ENCODE data around the gene STK16. TPM values are rescaled to one million over a fixed set of nuclear protein-coding genes. Genes with fewer than 3 reads are reported as not detected.
"Not testable (repeated sequence)": the region's sequence is repeated elsewhere in the genome, so short reads cannot be mapped to it uniquely, and the experiment has no call there.

The STK16 gene, protein sequence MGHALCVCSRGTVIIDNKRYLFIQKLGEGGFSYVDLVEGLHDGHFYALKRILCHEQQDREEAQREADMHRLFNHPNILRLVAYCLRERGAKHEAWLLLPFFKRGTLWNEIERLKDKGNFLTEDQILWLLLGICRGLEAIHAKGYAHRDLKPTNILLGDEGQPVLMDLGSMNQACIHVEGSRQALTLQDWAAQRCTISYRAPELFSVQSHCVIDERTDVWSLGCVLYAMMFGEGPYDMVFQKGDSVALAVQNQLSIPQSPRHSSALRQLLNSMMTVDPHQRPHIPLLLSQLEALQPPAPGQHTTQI
- 12.5 TPM for total RNA-seq
- 10 to 100 TPM; 15.1 to 23.1 (median 19.6) TPM for polyA plus RNA-seq (ENCODE audit: insufficient read depth in 1 of 8, insufficient read length in 8 of 8, low replicate concordance in 1 of 8)
- long read RNA-seq, donor 1, partial matches to known transcripts = 0 of 2 reads
- long read RNA-seq, donor 1, other reads (novel, unspliced or antisense) = 0 of 2 reads
- long read RNA-seq, donor 2, partial matches to known transcripts = 0 of 1 reads
- long read RNA-seq, donor 2, other reads (novel, unspliced or antisense) = 0 of 1 reads
- long read RNA-seq, donor 3, partial matches to known transcripts = 0 of 4 reads
- long read RNA-seq, donor 3, other reads (novel, unspliced or antisense) = 0 of 4 reads
- long read RNA-seq, donor 4 = 0 reads
- long read RNA-seq, donor 5, transcript STK16-204 (8 exons, 2,868 nt) = major isoform, 10 of 80 reads
- long read RNA-seq, donor 5, partial matches to known transcripts = 66 of 80 reads
- long read RNA-seq, donor 5, other reads (novel, unspliced or antisense) = 0 of 80 reads
- long read RNA-seq, donor 6, transcript STK16-204 (8 exons, 2,868 nt) = major isoform, 5 of 194 reads
- long read RNA-seq, donor 6, partial matches to known transcripts = 113 of 194 reads
- long read RNA-seq, donor 6, other reads (novel, unspliced or antisense) = 70 of 194 reads
- long read RNA-seq, donor 7, partial matches to known transcripts = 0 of 4 reads
- long read RNA-seq, donor 7, other reads (novel, unspliced or antisense) = 0 of 4 reads
- long read RNA-seq, donor 8, partial matches to known transcripts = 0 of 2 reads
- long read RNA-seq, donor 8, other reads (novel, unspliced or antisense) = 0 of 2 reads
- long read RNA-seq, donor 9, partial matches to known transcripts = 0 of 6 reads
- long read RNA-seq, donor 9, other reads (novel, unspliced or antisense) = 0 of 6 reads
- long read RNA-seq, donor 10, partial matches to known transcripts = 0 of 2 reads
- long read RNA-seq, donor 10, other reads (novel, unspliced or antisense) = 0 of 2 reads
- long read RNA-seq, donor 11, partial matches to known transcripts = 0 of 1 reads
- long read RNA-seq, donor 11, other reads (novel, unspliced or antisense) = 0 of 1 reads

DNA sequence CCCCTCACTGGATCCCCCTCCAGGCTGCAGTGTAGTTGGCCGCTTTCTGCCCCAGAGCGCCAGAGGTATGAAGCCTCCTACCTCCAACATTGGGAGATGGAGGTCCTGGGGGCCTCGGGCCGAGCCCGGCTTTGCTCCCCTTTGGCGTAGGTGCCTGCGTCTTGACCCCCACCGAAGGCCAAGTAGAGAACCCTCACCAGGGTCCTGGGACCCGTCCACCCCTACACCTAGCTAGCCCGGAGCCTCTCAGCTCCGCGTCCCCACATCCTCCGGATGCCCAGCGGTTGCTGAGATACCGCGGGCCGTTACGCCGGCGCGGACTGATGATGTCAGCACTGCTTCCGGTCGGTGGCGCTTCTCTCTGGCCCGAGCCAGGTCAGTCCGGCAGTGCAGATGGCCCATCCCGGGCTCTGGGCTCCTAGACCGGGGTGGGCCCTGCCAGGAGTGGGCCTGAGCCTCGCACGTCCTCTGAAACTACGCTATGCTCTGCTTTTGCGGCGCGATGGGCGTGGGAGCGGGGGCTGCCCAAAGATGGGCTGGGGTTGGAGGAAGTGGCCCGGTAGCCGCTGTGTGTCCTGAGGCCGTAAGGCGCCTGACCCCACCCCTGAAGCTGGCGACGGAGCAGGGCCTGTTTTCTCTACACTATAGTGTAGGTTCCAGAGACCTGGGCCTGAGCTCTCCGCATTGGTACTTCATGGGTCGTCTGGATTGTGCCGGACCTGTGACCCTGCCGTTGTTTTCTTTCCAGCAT lies at the start of gene STK16, which contains the start of gene GLB1L:
STK16 (plus strand) TSS at position 332 of the 751 bp plus-strand sequence. CDS start 521 bp downstream, outside the sequence.
GLB1L (minus strand) TSS at position 297 of the 751 bp plus-strand sequence. CDS start 1,871 bp downstream, outside the sequence.
- Histone ChIP-seq H3K27ac (ENCODE audit: low read length) (peak within 1 kb of the TSS; percentile 89), H3K27me3 (ENCODE audit: control insufficient read depth, insufficient read depth, low read length) (no peaks in the 10 kb centered on the region), H3K9me3 (replicated peaks; ENCODE audit: control insufficient read depth, low read depth, low read length) (no peaks in the 10 kb centered on the region), H3K4me1 (ENCODE audit: control insufficient read depth, insufficient read depth, low read length) (peaks cover 26% of the 10 kb centered on the region), H3K36me3 (ENCODE audit: control insufficient read depth, insufficient read depth, low read length) (peaks cover 22% of the 10 kb centered on the region), H3K4me3 (ENCODE audit: low read length) (peak within 1 kb of the TSS; percentile 90)
- under 1% methylated on average over 44 of the region's 46 CpGs for WGBS (ENCODE audit: insufficient coverage)
- DNase-seq = peak; percentile 97

DNA sequence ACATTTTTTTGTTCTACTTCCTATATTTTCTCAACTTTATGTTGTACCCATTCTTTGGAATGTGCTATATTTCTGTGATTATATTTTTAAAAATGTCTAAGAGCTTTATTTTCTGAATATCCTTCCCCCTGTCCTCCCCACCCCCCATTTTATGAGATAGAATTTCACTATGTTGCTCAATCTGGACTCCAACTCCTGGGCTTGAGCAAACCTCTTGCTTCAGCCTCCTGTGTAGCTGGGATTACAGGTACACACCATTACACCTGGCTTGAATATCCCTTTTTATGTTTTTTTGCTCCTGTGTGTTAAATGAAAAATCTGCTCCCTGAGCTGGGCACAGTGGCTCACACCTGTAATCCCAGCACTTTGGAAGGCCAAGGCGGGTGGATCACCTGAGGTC lies 47.9 kb upstream of the STK16 start:
- WGBS (ENCODE audit: insufficient coverage) = no CpG with 5 or more reads among the region's 1 CpG
- no peak overlapping the region for H3K27ac ChIP-seq (ENCODE audit: low read length)
- H3K4me3 ChIP-seq (ENCODE audit: low read length) = no peak overlapping the region
- no peaks in the 10 kb centered on the region for H3K36me3 ChIP-seq (ENCODE audit: control insufficient read depth, insufficient read depth, low read length)
- no peaks in the 10 kb centered on the region for H3K4me1 ChIP-seq (ENCODE audit: control insufficient read depth, insufficient read depth, low read length)
- no peak for DNase-seq
- H3K9me3 ChIP-seq (replicated peaks; ENCODE audit: control insufficient read depth, low read depth, low read length) = no peaks in the 10 kb centered on the region
- H3K27me3 ChIP-seq (ENCODE audit: control insufficient read depth, insufficient read depth, low read length) = peaks cover 2% of the 10 kb centered on the region

DNA sequence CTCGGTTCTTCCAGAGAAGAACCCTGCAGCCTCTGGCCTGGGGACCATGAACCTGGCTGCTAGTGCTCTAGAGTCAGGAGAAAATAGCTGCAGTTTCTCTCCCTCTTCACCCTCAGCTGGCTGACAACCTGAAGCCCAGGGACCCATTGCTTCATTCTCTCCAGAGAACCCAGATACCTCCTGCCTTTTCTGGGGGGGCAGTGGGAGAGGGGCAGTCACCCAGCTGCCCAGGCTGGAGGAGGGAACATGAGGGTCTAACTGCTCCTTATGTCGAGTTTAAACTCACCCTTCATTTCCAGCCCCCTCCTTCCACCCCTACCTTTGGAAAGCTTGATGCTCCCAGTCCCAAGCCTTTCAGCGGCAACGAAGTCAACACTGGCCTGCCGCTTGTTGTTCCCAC lies 46.3 kb upstream of the STK16 start:
- H3K9me3 ChIP-seq (replicated peaks; ENCODE audit: control insufficient read depth, low read depth, low read length) = no peaks in the 10 kb centered on the region

DNA sequence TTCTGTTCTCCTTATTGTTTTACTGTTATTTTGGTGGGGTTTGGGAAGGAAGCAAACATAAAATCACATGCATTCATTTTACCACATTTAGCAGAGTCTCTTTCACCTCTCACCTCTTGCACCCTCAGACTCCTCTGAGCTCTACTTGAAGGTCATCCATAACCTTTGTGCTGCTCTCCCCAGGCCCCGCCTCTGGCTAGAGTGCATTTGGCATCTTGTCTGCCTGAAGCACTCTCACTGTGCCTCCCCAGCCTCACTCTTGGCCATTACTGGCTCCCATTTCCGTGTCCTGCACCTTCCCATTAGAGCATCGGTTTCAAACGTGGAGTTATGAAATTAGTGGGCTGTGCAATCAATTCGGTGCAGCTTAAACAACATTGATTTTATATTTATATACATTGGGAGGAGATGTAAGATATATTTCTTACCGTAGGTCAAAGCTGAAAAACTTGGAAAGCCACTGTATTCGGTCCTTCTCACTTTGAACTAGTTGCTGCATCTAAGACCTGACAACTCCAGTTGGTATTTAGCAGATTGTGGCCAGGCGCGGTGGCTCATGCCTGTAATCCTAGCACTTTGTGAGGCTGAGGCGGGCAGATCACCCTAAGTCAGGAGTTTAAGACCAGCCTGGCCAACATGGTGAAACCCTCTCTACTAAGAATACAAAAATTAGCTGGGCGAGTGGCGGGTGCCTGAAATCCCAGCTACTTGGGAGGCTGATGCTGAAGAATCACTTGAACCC lies 45.6 kb upstream of the STK16 start:
- Histone ChIP-seq H3K36me3 (ENCODE audit: control insufficient read depth, insufficient read depth, low read length) (no peaks in the 10 kb centered on the region), H3K27me3 (ENCODE audit: control insufficient read depth, insufficient read depth, low read length) (peaks cover 2% of the 10 kb centered on the region), H3K9me3 (replicated peaks; ENCODE audit: control insufficient read depth, low read depth, low read length) (no peaks in the 10 kb centered on the region), H3K4me1 (ENCODE audit: control insufficient read depth, insufficient read depth, low read length) (no peaks in the 10 kb centered on the region), H3K27ac (ENCODE audit: low read length) (no peak overlapping the region), H3K4me3 (ENCODE audit: low read length) (no peak overlapping the region)
- 87% methylated on average over 5 of the region's 12 CpGs for WGBS (ENCODE audit: insufficient coverage)
- no peak for DNase-seq

More for the DNA sequence above, 46.3 kb upstream of the STK16 start:
- H3K27me3 ChIP-seq (ENCODE audit: control insufficient read depth, insufficient read depth, low read length) = peaks cover 2% of the 10 kb centered on the region
- no peaks in the 10 kb centered on the region for H3K4me1 ChIP-seq (ENCODE audit: control insufficient read depth, insufficient read depth, low read length)
- no peak overlapping the region for H3K4me3 ChIP-seq (ENCODE audit: low read length)
- DNase-seq = no peak
- no peak overlapping the region for H3K27ac ChIP-seq (ENCODE audit: low read length)
- 78% methylated on average over 4 of the region's 5 CpGs for whole genome bisulfite sequencing (ENCODE audit: insufficient coverage)
- no peaks in the 10 kb centered on the region for H3K36me3 ChIP-seq (ENCODE audit: control insufficient read depth, insufficient read depth, low read length)

DNA sequence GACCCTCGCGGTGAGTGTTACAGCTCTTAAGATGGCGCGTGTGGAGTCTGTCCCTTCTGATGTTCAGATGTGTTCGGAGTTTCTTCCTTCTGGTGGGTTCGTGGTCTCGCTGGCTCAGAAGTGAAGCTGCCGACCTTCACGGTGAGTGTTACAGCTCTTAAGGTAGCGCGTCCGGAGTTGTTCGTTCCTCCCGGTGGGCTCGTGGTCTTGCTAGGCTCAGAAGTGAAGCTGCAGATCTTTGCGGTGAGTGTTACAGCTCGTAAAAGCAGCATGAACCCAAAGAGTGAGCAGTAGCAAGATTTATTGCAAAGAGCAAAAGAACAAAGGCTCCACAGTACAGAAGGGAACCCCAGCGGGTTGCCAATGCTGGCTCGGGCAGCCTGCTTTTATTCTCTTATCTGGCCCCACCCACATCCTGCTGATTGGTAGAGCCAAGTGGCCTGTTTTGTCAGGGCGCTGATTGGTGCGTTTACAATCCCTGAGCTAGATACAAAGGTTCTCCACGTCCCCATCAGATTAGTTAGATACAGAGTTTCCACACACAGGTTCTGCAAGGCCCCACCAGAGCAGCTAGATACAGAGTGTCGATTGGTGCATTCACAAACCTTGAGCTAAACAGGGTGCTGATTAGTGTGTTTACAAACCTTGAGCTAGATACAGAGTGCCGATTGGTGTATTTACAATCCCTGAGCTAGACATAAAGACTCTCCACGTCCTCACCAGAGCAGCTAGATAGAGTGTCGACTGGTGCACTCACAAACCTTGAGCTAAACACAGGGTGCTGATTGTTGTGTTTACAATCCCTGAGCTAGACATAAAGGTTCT lies 44.6 kb upstream of the STK16 start:
- DNase-seq; H3K27ac ChIP-seq (ENCODE audit: low read length); H3K9me3 ChIP-seq (replicated peaks; ENCODE audit: control insufficient read depth, low read depth, low read length); H3K4me3 ChIP-seq (ENCODE audit: low read length); H3K27me3 ChIP-seq (ENCODE audit: control insufficient read depth, insufficient read depth, low read length); H3K4me1 ChIP-seq (ENCODE audit: control insufficient read depth, insufficient read depth, low read length); H3K36me3 ChIP-seq (ENCODE audit: control insufficient read depth, insufficient read depth, low read length): not testable (repeated sequence)
- 72% methylated on average over 17 of the region's 26 CpGs for WGBS (ENCODE audit: insufficient coverage)

DNA sequence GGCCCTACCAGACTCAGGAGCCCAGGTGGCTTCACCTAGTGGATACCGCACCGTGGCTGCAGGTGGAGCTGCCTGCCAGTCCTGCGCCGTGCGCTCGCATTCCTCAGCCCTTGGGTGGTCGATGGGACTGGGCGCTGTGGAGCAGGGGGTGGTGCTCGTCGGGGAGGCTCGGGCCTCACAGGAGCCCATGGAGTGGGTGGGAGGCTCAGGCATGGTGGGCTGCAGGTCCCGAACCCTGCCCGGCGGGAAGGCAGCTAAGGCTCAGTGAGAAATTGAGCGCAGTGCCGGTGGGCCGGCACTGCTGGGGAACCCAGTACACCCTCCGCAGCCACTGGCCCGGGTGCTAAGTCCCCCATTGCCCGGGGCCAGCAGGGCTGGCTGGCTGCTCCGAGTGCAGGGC lies 43.9 kb upstream of the STK16 start:
- H3K27me3 ChIP-seq (ENCODE audit: control insufficient read depth, insufficient read depth, low read length); DNase-seq; H3K4me1 ChIP-seq (ENCODE audit: control insufficient read depth, insufficient read depth, low read length); H3K27ac ChIP-seq (ENCODE audit: low read length); H3K36me3 ChIP-seq (ENCODE audit: control insufficient read depth, insufficient read depth, low read length); H3K4me3 ChIP-seq (ENCODE audit: low read length); H3K9me3 ChIP-seq (replicated peaks; ENCODE audit: control insufficient read depth, low read depth, low read length): not testable (repeated sequence)
- WGBS (ENCODE audit: insufficient coverage) = 92% methylated on average over 12 of the region's 21 CpGs

DNA sequence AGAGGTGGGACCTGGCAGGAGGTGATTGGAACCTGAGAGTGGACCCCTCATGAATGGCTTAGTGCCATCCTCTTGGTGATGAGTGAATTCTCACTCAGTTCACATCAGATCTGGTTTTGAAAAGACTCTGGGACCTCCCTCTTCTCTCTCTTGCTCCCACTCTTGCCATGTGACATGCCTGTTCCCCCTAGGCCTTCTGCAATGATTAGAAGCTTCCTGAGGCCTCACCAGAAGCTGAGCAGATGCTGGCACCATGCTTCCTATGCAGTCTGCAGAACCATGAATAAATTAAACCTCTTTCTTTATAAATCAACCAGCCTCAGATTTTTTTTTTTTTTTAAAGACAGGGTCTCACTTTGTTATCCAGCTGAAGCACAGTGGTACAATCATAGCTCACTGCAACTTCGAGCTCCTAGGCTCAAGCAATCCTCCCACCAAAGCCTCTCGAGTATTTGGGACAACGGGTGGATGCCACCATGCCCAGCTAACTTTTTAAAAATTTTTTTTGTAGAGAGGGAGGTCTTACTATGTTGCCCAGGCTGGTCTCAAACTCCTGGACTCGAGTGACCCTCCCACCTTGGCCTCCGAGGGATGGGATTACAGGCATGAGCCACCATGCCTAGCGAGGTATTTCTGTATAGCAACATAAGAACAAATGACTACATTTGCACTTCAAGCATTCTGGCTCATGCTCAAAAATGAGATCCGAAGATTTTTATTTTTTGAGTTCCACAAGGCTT lies 40.7 kb upstream of the STK16 start:
- DNase-seq = no peak
- peaks cover 22% of the 10 kb centered on the region for H3K4me1 ChIP-seq (ENCODE audit: control insufficient read depth, insufficient read depth, low read length)
- WGBS (ENCODE audit: insufficient coverage) = no CpG with 5 or more reads among the region's 7 CpGs

DNA sequence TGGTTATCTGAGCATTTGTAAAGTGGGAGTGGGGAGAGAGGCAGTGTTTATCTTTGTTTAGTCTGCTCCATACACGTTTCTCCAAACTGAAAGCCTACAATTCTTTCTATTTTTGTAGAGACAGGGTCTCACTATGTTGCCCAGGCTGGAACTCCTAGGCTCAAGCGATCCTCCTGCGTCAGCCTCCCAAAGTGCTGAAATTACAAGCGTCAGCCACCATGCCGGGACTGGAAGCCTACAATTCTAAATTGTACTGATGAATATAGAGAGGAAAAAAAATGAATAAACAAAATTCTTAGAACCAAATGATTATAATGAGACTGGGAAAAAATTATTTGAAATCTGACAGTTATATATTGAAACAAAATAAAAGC lies 40.1 kb upstream of the STK16 start:
- Histone ChIP-seq H3K36me3 (ENCODE audit: control insufficient read depth, insufficient read depth, low read length) (peaks cover 24% of the 10 kb centered on the region), H3K4me1 (ENCODE audit: control insufficient read depth, insufficient read depth, low read length) (peaks cover 22% of the 10 kb centered on the region)
- WGBS (ENCODE audit: insufficient coverage) = no CpG with 5 or more reads among the region's 5 CpGs

More for the DNA sequence above, 40.7 kb upstream of the STK16 start:
- no peak overlapping the region for H3K4me3 ChIP-seq (ENCODE audit: low read length)
- no peak overlapping the region for H3K27ac ChIP-seq (ENCODE audit: low read length)
- no peaks in the 10 kb centered on the region for H3K27me3 ChIP-seq (ENCODE audit: control insufficient read depth, insufficient read depth, low read length)
- no peaks in the 10 kb centered on the region for H3K9me3 ChIP-seq (replicated peaks; ENCODE audit: control insufficient read depth, low read depth, low read length)
- peaks cover 19% of the 10 kb centered on the region for H3K36me3 ChIP-seq (ENCODE audit: control insufficient read depth, insufficient read depth, low read length)

More for the DNA sequence above, 40.1 kb upstream of the STK16 start:
- Histone ChIP-seq H3K27ac (ENCODE audit: low read length) (no peak overlapping the region), H3K27me3 (ENCODE audit: control insufficient read depth, insufficient read depth, low read length) (no peaks in the 10 kb centered on the region), H3K9me3 (replicated peaks; ENCODE audit: control insufficient read depth, low read depth, low read length) (no peaks in the 10 kb centered on the region), H3K4me3 (ENCODE audit: low read length) (no peak overlapping the region)
- no peak for DNase-seq
